ENCODE measurements around the gene WDR82. TPM values are rescaled to one million over a fixed set of nuclear protein-coding genes. Genes with fewer than 3 reads are reported as not detected.

Gene WDR82
- total and polyA plus RNA-seq, 2 of the 8 experiments (the other 6 are each of a cell fraction or from before 2014, with no cell fraction given): 33.5 to 82.7 TPM

DNA sequence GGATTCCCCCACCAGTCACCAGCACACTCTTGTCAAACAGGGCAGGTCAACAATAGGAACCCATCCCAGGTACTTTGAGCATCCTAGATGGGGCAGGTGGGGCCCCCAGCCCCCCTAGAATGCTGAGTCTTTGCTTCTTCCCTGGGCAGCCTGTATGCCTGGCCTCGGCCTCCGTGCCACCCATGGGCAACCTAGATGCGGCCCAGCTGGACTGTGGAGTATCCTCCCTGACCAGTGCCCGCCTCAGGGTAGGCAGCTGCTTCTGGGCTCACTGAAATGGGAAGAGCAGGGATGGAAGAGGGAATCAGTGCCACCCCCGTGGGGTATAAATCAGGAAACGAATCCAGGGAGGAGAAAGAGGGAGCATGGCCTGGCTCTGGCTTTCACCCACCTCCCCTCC lies 48.5 kb upstream of the WDR82 start:
- no peaks in the 10 kb centered on the region for H3K9me3 ChIP-seq (ENCODE audit: insufficient read depth in 2 of 2, low read depth in 1 of 2, low read length in 1 of 2)
- no peak overlapping the region for H3K4me2 ChIP-seq (ENCODE audit: insufficient read depth in 1 of 2, low read depth in 2 of 2, low read length in 2 of 2)
- no peak overlapping the region for H3K4ac ChIP-seq (replicated peaks; ENCODE audit: insufficient read length, low read depth, low read length)
- H2BK15ac ChIP-seq (ENCODE audit: low read length): no peak overlapping the region
- CTCF ChIA-PET (ENCODE audit: partially characterized antibody): interaction anchor here (1.3 to 6.2 kb wide), 5 partner anchors 13 to 119 kb away, joined by 4 to 60 read pairs (median 8); no protein-coding TSS in a partner anchor
- POLR2A ChIA-PET (ENCODE audit: partially characterized antibody): interaction anchor here (0.6 kb wide), 1 partner anchor 41 kb away, joined by 3 read pairs; no protein-coding TSS in a partner anchor
- no peak overlapping the region for H3K27ac ChIP-seq (ENCODE audit: low read depth, low read length)
- H2AFZ ChIP-seq (ENCODE audit: low read length): no peak overlapping the region
- H4K5ac ChIP-seq (ENCODE audit: insufficient read length, low read depth, low read length): no peak overlapping the region
- H4K20me1 ChIP-seq (replicated peaks in 1 of 2; ENCODE audit: control insufficient read depth in 1 of 2, insufficient read depth in 2 of 2, low read length in 2 of 2): peaks cover 0 to under 1% of the 10 kb centered on the region in 2 experiments
- H3K23ac ChIP-seq (ENCODE audit: insufficient read length): no peak overlapping the region
- H2BK120ac ChIP-seq (replicated peaks; ENCODE audit: low read depth, low read length): no peak overlapping the region
- no peak overlapping the region for H3K56ac ChIP-seq (replicated peaks; ENCODE audit: insufficient read length, low read depth, low read length)
- WGBS, 2 experiments (ENCODE audit: extremely low coverage in 1 of 2, insufficient coverage in 1 of 2, insufficient read length in 1 of 2, insufficient replicate concordance in 2 of 2, low coverage in 1 of 2, low lambda C conversion rate in 2 of 2, missing lambda C conversion rate in 1 of 2): 93% methylated on average over 6 of the region's 6 CpGs; no CpG with 5 or more reads in 1 of the 2 experiments
- no peak overlapping the region; the same call in 1 of the 2 replicates for H4K8ac ChIP-seq (ENCODE audit: extremely low read depth, insufficient read depth, low read length)
- no peak for FAIRE-seq
- no peaks in the 10 kb centered on the region; the same call in 1 of the 2 replicates for H3K79me1 ChIP-seq (ENCODE audit: low read depth, low read length)
- H3K9ac ChIP-seq (replicated peaks in 1 of 4; ENCODE audit: extremely low read depth in 1 of 4, low read depth in 3 of 4, low read length in 3 of 4): no peak overlapping the region
- H3K4me1 ChIP-seq (replicated peaks in 1 of 4; ENCODE audit: control insufficient read depth in 3 of 4, insufficient read depth in 4 of 4, low read length in 3 of 4): no peaks in the 10 kb centered on the region
- H3K27me3 ChIP-seq (replicated peaks in 1 of 4; ENCODE audit: control insufficient read depth in 3 of 4, extremely low read depth in 1 of 4, insufficient read depth in 3 of 4, low read length in 3 of 4): no peaks in the 10 kb centered on the region; a peak in 1 of 7 replicates
- no peak overlapping the region for H3K14ac ChIP-seq (ENCODE audit: insufficient read length)
- no peaks in the 10 kb centered on the region for H3K79me2 ChIP-seq (ENCODE audit: control insufficient read depth in 1 of 2, insufficient read depth in 2 of 2, low read length in 2 of 2)
- H3K23me2 ChIP-seq (ENCODE audit: low read depth, low read length): peaks cover 3% of the 10 kb centered on the region; the same call in 1 of the 2 replicates
- no peak overlapping the region for H3K18ac ChIP-seq (ENCODE audit: extremely low read depth, low read length)
- H4K91ac ChIP-seq (replicated peaks; ENCODE audit: insufficient read length, low read length): no peak overlapping the region
- no peak for DNase-seq (ENCODE audit: low read depth in 1 of 2, low spot score in 2 of 2)
- no peaks in the 10 kb centered on the region for H3K36me3 ChIP-seq (ENCODE audit: control insufficient read depth in 2 of 4, insufficient read depth in 4 of 4, low read length in 3 of 4)
- no peak overlapping the region for H2BK5ac ChIP-seq (ENCODE audit: low read depth, low read length)
- no peak overlapping the region for H2BK12ac ChIP-seq (ENCODE audit: low read depth, low read length)
- no peak overlapping the region for H2BK20ac ChIP-seq (ENCODE audit: low read length)
- no peak for TF ChIP-seq KDM1A (IDR thresholded peaks at IDR 0.05; ENCODE audit: borderline replicate concordance, low read length)
- H3K4me3 ChIP-seq (ENCODE audit: extremely low read depth in 1 of 4, insufficient read depth in 2 of 4, low read depth in 3 of 4, low read length in 4 of 4): no peak overlapping the region
- H2AK5ac ChIP-seq (ENCODE audit: low read depth, low read length): no peak overlapping the region
